RWPE2 (cell line): ENCODE data around the gene SDCCAG8.

Experiments
- ATAC-seq: fragments of 200-7000 bp; cut with Tn5 transposase; 3 replicates; pipeline ENCODE4 v1.9.1; 2021; ENCODE audit warnings: low read depth
- DNase-seq: peaks from one replicate; pipeline ENCODE4 v3.0.0-alpha.2; 2020; ENCODE audit warnings: low spot score
- H3K27ac ChIP-seq: fragments of 450-650 bp; 2 replicates; pipeline ENCODE4 v1.5.1; 2017; ENCODE audit warnings: mild to moderate bottlenecking; ENCODE audit not compliant: poor library complexity, severe bottlenecking
- H3K27me3 ChIP-seq: fragments of 250-450 bp; sonication (Bioruptor Pico); 2 replicates; pipeline ENCODE4 v1.5.1; 2021; ENCODE audit warnings: mild to moderate bottlenecking, moderate library complexity; ENCODE audit not compliant: insufficient read depth, poor library complexity, severe bottlenecking
- H3K36me3 ChIP-seq: fragments of 250-450 bp; sonication (Bioruptor Pico); 2 replicates; pipeline ENCODE4 v1.5.1; 2020; ENCODE audit warnings: low read depth, mild to moderate bottlenecking, moderate library complexity
- H3K4me1 ChIP-seq: fragments of 250-450 bp; sonication (Bioruptor Pico); 2 replicates; pipeline ENCODE4 v1.5.1; 2021; ENCODE audit warnings: mild to moderate bottlenecking, moderate library complexity; ENCODE audit not compliant: insufficient read depth, poor library complexity, severe bottlenecking
- H3K4me3 ChIP-seq: fragments of 250-450 bp; sonication (Bioruptor Pico); 2 replicates; pipeline ENCODE4 v1.5.1; 2021; ENCODE audit warnings: mild to moderate bottlenecking, moderate library complexity; ENCODE audit not compliant: severe bottlenecking
- H3K9me3 ChIP-seq: fragments of 250-450 bp; sonication (Bioruptor Pico); 2 replicates; pipeline ENCODE4 v1.5.1; 2021; ENCODE audit warnings: mild to moderate bottlenecking, moderate library complexity; ENCODE audit not compliant: severe bottlenecking
- CTCF ChIP-seq: fragments of 450-650 bp; IDR thresholded peaks from one replicate; pipeline ENCODE4 v1.5.1; 2017; ENCODE audit warnings: mild to moderate bottlenecking, moderate library complexity; ENCODE audit not compliant: poor library complexity, severe bottlenecking

The SDCCAG8 gene

GRCh38 chr1:243529512-243529911, 273.7 kb downstream of the SDCCAG8 start:
- ATAC-seq = no peak
- no peak for TF ChIP-seq CTCF
- Histone ChIP-seq H3K27ac (no peak overlapping the region), H3K27me3 (no peaks in the 10 kb centered on the region), H3K4me3 (no peak overlapping the region), H3K36me3 (no peaks in the 10 kb centered on the region), H3K4me1 (peaks cover 8% of the 10 kb centered on the region), H3K9me3 (peaks cover 1% of the 10 kb centered on the region)
- DNase-seq = no peak

- Histone ChIP-seq H3K27ac (no peak overlapping the region), H3K4me1 (no peaks in the 10 kb centered on the region), H3K4me3 (no peak overlapping the region), H3K36me3 (no peaks in the 10 kb centered on the region), H3K27me3 (no peaks in the 10 kb centered on the region), H3K9me3 (peaks cover 1% of the 10 kb centered on the region)
- no peak for TF ChIP-seq CTCF
- ATAC-seq (no peak), DNase-seq (no peak)
Observed at GRCh38 chr1:243535014-243535413, 279.2 kb downstream of the SDCCAG8 start.

- TF ChIP-seq CTCF = no peak
- no peaks in the 10 kb centered on the region for H3K36me3 ChIP-seq
- DNase-seq (no peak), ATAC-seq (no peak)
- H3K4me3 ChIP-seq = no peak overlapping the region
- H3K27me3 ChIP-seq = no peaks in the 10 kb centered on the region
- H3K27ac ChIP-seq = no peak overlapping the region
- H3K9me3 ChIP-seq = no peaks in the 10 kb centered on the region
- H3K4me1 ChIP-seq = no peaks in the 10 kb centered on the region
Observed at GRCh38 chr1:243539636-243540035, 283.8 kb downstream of the SDCCAG8 start.

- no peaks in the 10 kb centered on the region for H3K36me3 ChIP-seq
- ATAC-seq (no peak), DNase-seq (no peak)
- no peaks in the 10 kb centered on the region for H3K27me3 ChIP-seq
- no peak for TF ChIP-seq CTCF
- H3K4me1 ChIP-seq = no peaks in the 10 kb centered on the region
- no peak overlapping the region for H3K27ac ChIP-seq
- no peaks in the 10 kb centered on the region for H3K9me3 ChIP-seq
- H3K4me3 ChIP-seq = no peak overlapping the region
Observed at GRCh38 chr1:243542739-243543415, 287.0 kb downstream of the SDCCAG8 start.

- H3K36me3 ChIP-seq = no peaks in the 10 kb centered on the region
- no peak overlapping the region for H3K27ac ChIP-seq
- DNase-seq (no peak), ATAC-seq (no peak)
- H3K4me1 ChIP-seq = no peaks in the 10 kb centered on the region
- TF ChIP-seq CTCF = no peak
- H3K4me3 ChIP-seq = no peak overlapping the region
- H3K9me3 ChIP-seq = no peaks in the 10 kb centered on the region
- H3K27me3 ChIP-seq = no peaks in the 10 kb centered on the region
Observed at GRCh38 chr1:243543501-243543900, 287.7 kb downstream of the SDCCAG8 start.
